B cell (primary cell): Measurements from ENCODE around the gene ZNG1C. TPM values are rescaled to one million over a fixed set of nuclear protein-coding genes. Genes with fewer than 3 reads are reported as not detected.
"Not testable (repeated sequence)": the region's sequence is repeated elsewhere in the genome, so short reads cannot be mapped to it uniquely, and the experiment has no call there.

ENCODE experiments used
- ATAC-seq: fragments of 200-7000 bp; cut with Tn5 transposase; one replicate; pipeline ENCODE4 v1.10.0; 2021; ENCODE audit warnings: low read depth, mild to moderate bottlenecking, moderate number of reproducible peaks, moderate library complexity
- CTCF ChIA-PET: fragments of 350-600 bp; sonication (Branson Sonifier 250); formaldehyde crosslinking; loops from one replicate; lab custom pipeline; 2021; ENCODE audit warnings: antibody characterized with exemption, inconsistent platforms; lab: Charles Lee
- POLR2A ChIA-PET: fragments of 350-600 bp; sonication (Branson Sonifier 250); formaldehyde crosslinking; loops from one replicate; lab custom pipeline; 2021; ENCODE audit warnings: antibody characterized with exemption; lab: Charles Lee
- DNase-seq: peaks from one replicate; pipeline ENCODE4 v3.0.0; 2013
- H2AFZ ChIP-seq: 2 replicates; pipeline ENCODE4 v1.6.1; 2012; ENCODE audit warnings: mild to moderate bottlenecking, low read depth, low read length; ENCODE audit not compliant: insufficient read depth, poor library complexity, severe bottlenecking
- H3K27ac ChIP-seq, 2 donors: 1 replicate in 1 of 2; 2 replicates in 1 of 2; pipeline ENCODE4 v1.5.1; 2012 to 2013; ENCODE audit warnings: low read length in 2 of 2, mild to moderate bottlenecking in 2 of 2, moderate library complexity in 1 of 2
- H3K27me3 ChIP-seq, 4 experiments: fragments of 200-600 bp in 1 of 4; sonication (generic) in 1 of 4; replicated peaks in 1 of 4; 1 replicate in 2 of 4; 2 replicates in 2 of 4; pipeline versions ENCODE4 v1.6.1 to v1.7.0; 2013 to 2016; ENCODE audit warnings: low read length in 3 of 4, mild to moderate bottlenecking in 2 of 4, mixed read lengths in 1 of 4, moderate library complexity in 1 of 4; ENCODE audit not compliant: insufficient read depth in 4 of 4, control insufficient read depth in 3 of 4; ENCODE audit errors: control extremely low read depth in 1 of 4
- H3K36me3 ChIP-seq, 2 experiments: replicated peaks in 1 of 2; 1 replicate in 1 of 2; 2 replicates in 1 of 2; pipeline versions ENCODE4 v1.6.1 to v1.7.1; 2013; ENCODE audit warnings: low read length in 1 of 2; ENCODE audit not compliant: insufficient read depth in 2 of 2, control insufficient read depth in 1 of 2; ENCODE audit errors: control extremely low read depth in 1 of 2, extremely low read depth in 1 of 2
- H3K4me1 ChIP-seq, 2 donors: fragments of 200-600 bp in 1 of 2; sonication (generic) in 1 of 2; 1 replicate in 1 of 2; 2 replicates in 1 of 2; pipeline versions ENCODE4 v1.5.1 to v1.6.1; 2013 to 2017; ENCODE audit warnings: low read length in 2 of 2; ENCODE audit not compliant: control insufficient read depth in 2 of 2, insufficient read depth in 2 of 2
- H3K4me2 ChIP-seq: replicated peaks from 2 replicates; pipeline ENCODE3; 2012; ENCODE audit warnings: mild to moderate bottlenecking, low read depth, low read length; ENCODE audit not compliant: poor library complexity, severe bottlenecking
- H3K4me3 ChIP-seq, 5 experiments: fragments of 200-600 bp in 1 of 5; sonication (generic) in 1 of 5; 1 replicate in 3 of 5; 2 replicates in 2 of 5; pipeline versions ENCODE4 v1.5.1 to v1.7.0; 2011 to 2016; ENCODE audit warnings: low read length in 4 of 5, mild to moderate bottlenecking in 4 of 5, low read depth in 2 of 5, control low read depth in 1 of 5, moderate library complexity in 1 of 5; ENCODE audit not compliant: insufficient read depth in 1 of 5; ENCODE audit errors: control extremely low read depth in 1 of 5, extremely low read depth in 1 of 5
- H3K79me2 ChIP-seq: fragments of 200-600 bp; sonication (generic); one replicate; pipeline ENCODE4 v1.6.0; 2016; ENCODE audit warnings: low read length; ENCODE audit not compliant: control insufficient read depth, insufficient read depth
- H3K9ac ChIP-seq: fragments of 200-600 bp; sonication (generic); 2 replicates; pipeline ENCODE4 v1.6.1; 2017; ENCODE audit warnings: mild to moderate bottlenecking, low read length, moderate library complexity
- H3K9me3 ChIP-seq, 3 donors: one replicate each; pipeline versions ENCODE4 v1.6.1 to v1.7.1; 2013; ENCODE audit warnings: low read length in 2 of 3; ENCODE audit not compliant: control insufficient read depth in 2 of 3, insufficient read depth in 1 of 3; ENCODE audit errors: control extremely low read depth in 1 of 3
- H4K20me1 ChIP-seq: 2 replicates; pipeline ENCODE4 v1.6.0; 2012; ENCODE audit warnings: mild to moderate bottlenecking, low read length; ENCODE audit not compliant: insufficient read depth, control insufficient read depth, poor library complexity, severe bottlenecking
- H3K27ac Mint-ChIP-seq: one replicate; pipeline ENCODE4 v1.8.0; 2021; ENCODE audit warnings: mixed read lengths
- H3K27me3 Mint-ChIP-seq: one replicate; pipeline ENCODE4 v1.8.0; 2021; ENCODE audit warnings: mixed read lengths
- H3K4me1 Mint-ChIP-seq: one replicate; pipeline ENCODE4 v1.8.0; 2021; ENCODE audit warnings: mixed read lengths
- H3K4me3 Mint-ChIP-seq: one replicate; pipeline ENCODE4 v1.8.0; 2021; ENCODE audit warnings: mixed read lengths
- H3K9me3 Mint-ChIP-seq: one replicate; pipeline ENCODE4 v1.8.0; 2022; ENCODE audit warnings: mixed read lengths; ENCODE audit not compliant: insufficient read depth
- WGBS: methylation state at CpG from one replicate; pipeline ENCODE4 v1.1.5; 2013; ENCODE audit warnings: missing lambda C conversion rate; ENCODE audit not compliant: insufficient coverage; 5-methylcytosine and 5-hydroxymethylcytosine counted together
- intact Hi-C: fragments of 100-400 bp; cut with micrococcal nuclease; formaldehyde crosslinking; loops from one replicate; pipeline ENCODE4 v1.10.0; 2022
- polyA plus RNA-seq: library from polyadenylated mRNA; depleted of rRNA; stranded (reverse); fragments of >200 nt; gene quantifications from 2 replicates; pipeline ENCODE4 v1.2.3, GENCODE V29; 2012
- total RNA-seq, 2 donors: library from RNA; stranded (reverse); fragments of 120-200 nt in 1 of 2; gene quantifications; 1 replicate in 1 of 2; 2 replicates in 1 of 2; pipeline versions ENCODE4 v1.2.3 to v1.2.4, GENCODE V29; 2013 to 2022

Gene ZNG1C
- total and polyA plus RNA-seq, 2 donors (not counting 1 experiment from before 2014, with no cell fraction given): 24.2 to 56.2 TPM

- CTCF ChIA-PET, H3K27me3 Mint-ChIP-seq, H3K27me3 ChIP-seq, H4K20me1 ChIP-seq, H3K4me2 ChIP-seq, intact Hi-C loops, DNase-seq, H3K9ac ChIP-seq, POLR2A ChIA-PET, H3K36me3 ChIP-seq, ATAC-seq, H3K27ac ChIP-seq, H3K9me3 ChIP-seq, H3K79me2 ChIP-seq, H3K4me3 Mint-ChIP-seq, H3K4me1 Mint-ChIP-seq, H3K4me3 ChIP-seq, H3K9me3 Mint-ChIP-seq, H3K4me1 ChIP-seq, H3K27ac Mint-ChIP-seq, H2AFZ ChIP-seq: not testable (repeated sequence)
- WGBS: no CpG with 5 or more reads among the region's 30 CpGs
Observed at GRCh38 chr9:68303771-68304170, 62.0 kb downstream of the ZNG1C start.

DNA sequence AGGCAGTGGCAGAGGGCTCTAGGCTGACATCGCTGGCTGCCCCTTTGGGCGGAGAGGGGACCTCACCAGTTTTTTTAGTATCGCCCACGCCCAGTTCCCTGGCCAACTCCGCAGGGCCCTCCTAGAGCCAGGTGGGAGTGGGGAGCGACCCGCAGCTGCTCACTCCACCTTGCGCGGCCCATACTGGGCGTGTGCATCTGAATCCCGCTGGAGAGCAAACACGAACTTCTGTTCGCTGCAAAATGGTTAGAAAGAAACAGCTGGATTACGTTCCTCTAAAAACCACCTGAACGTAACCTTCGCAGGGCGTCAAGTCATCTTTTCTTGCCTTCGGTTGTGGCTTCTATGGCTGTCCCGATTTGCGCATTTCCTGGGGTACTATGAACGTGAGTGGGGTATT, 62.4 kb downstream of the ZNG1C start:
- H3K9me3 Mint-ChIP-seq, H3K27ac ChIP-seq, H3K9ac ChIP-seq, H3K27ac Mint-ChIP-seq, DNase-seq, intact Hi-C loops, CTCF ChIA-PET, H3K27me3 Mint-ChIP-seq, H4K20me1 ChIP-seq, POLR2A ChIA-PET, H3K4me2 ChIP-seq, H3K4me3 ChIP-seq, ATAC-seq, H2AFZ ChIP-seq, H3K4me3 Mint-ChIP-seq, H3K79me2 ChIP-seq, H3K36me3 ChIP-seq, H3K9me3 ChIP-seq, H3K27me3 ChIP-seq, H3K4me1 Mint-ChIP-seq, H3K4me1 ChIP-seq: not testable (repeated sequence)
- no CpG with 5 or more reads among the region's 21 CpGs for WGBS

DNA sequence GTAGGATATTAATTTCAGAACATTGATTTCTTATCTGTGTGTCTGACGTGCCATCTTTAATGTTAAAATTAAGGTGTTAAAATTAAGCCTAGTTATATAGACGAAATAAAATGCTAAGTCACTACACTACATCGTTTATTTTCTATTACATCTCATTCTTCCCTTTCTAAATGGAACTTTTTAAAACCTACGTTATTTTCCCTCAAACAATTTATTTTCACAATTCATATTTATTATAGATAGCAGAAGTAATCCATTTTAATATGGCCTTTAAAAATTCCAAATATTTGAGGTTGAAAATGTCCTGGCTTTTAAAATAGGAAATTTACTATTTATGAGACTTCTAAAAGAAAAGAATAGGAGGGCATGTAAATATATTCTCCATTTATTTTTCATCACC, 63.0 kb downstream of the ZNG1C start:
- H3K4me3 Mint-ChIP-seq, H2AFZ ChIP-seq, H3K4me3 ChIP-seq, H4K20me1 ChIP-seq, H3K9me3 Mint-ChIP-seq, H3K9ac ChIP-seq, H3K27ac Mint-ChIP-seq, H3K27me3 ChIP-seq, DNase-seq, POLR2A ChIA-PET, H3K27ac ChIP-seq, H3K36me3 ChIP-seq, H3K9me3 ChIP-seq, H3K4me1 ChIP-seq, CTCF ChIA-PET, H3K4me2 ChIP-seq, H3K27me3 Mint-ChIP-seq, H3K4me1 Mint-ChIP-seq, ATAC-seq, intact Hi-C loops, H3K79me2 ChIP-seq: not testable (repeated sequence)
- WGBS: no CpG with 5 or more reads among the region's 4 CpGs

GRCh38 chr9:68305680-68306285, 64.0 kb downstream of the ZNG1C start:
- H3K27ac Mint-ChIP-seq, H2AFZ ChIP-seq, H3K27me3 Mint-ChIP-seq, H3K4me3 ChIP-seq, H3K4me3 Mint-ChIP-seq, H4K20me1 ChIP-seq, intact Hi-C loops, H3K4me1 ChIP-seq, POLR2A ChIA-PET, H3K27ac ChIP-seq, ATAC-seq, H3K4me2 ChIP-seq, H3K36me3 ChIP-seq, DNase-seq, H3K9ac ChIP-seq, H3K79me2 ChIP-seq, H3K4me1 Mint-ChIP-seq, H3K9me3 Mint-ChIP-seq, CTCF ChIA-PET, H3K27me3 ChIP-seq, H3K9me3 ChIP-seq: not testable (repeated sequence)
- 0% methylated on average over 1 of the region's 21 CpGs for WGBS
